ENCODE results near the gene FNBP1L.

FNBP1L gene

DNA sequence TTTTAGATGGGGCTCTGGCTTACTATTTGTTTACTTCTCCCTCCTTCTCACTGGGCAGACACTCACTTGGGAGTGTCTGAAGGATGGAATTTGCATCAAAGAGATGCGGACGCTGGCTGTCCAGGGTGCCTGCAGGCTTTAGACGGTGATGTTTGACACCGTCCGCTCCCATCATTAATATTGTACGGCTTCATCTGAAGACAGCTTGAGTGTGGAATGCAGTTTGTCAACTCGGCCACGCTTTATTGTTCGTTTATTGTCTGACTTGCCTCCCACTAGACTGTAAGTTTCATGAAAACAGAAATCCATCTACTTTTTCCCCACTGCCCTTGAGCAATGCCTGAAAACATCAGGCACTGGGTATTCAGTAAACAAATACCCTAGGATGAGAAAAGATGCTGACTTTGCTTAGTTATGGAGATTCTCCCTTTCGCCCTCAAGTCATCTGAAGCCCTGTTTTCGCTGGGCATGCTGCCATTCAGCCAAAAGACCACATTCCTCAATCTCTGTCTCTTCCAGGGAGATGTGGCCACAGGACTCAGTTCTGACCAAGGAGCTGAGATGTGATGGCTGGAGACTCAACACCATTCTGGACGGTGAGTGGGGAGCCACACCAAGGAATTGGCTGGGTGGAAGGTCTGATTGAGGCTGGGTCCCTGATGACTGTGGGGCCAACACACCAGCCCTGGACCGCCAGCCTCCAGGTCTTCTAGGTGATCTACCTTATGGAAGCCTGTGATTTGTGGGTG, 146.1 kb downstream of the FNBP1L start:
- H3K4me3 ChIP-seq (replicated peaks in 1 of 2; ENCODE audit: low read depth in 2 of 2, low read length in 2 of 2), result no peak overlapping the region
- DNase-seq (ENCODE audit: low read depth in 2 of 2), result no peak
- TF ChIP-seq, protein P1, sequence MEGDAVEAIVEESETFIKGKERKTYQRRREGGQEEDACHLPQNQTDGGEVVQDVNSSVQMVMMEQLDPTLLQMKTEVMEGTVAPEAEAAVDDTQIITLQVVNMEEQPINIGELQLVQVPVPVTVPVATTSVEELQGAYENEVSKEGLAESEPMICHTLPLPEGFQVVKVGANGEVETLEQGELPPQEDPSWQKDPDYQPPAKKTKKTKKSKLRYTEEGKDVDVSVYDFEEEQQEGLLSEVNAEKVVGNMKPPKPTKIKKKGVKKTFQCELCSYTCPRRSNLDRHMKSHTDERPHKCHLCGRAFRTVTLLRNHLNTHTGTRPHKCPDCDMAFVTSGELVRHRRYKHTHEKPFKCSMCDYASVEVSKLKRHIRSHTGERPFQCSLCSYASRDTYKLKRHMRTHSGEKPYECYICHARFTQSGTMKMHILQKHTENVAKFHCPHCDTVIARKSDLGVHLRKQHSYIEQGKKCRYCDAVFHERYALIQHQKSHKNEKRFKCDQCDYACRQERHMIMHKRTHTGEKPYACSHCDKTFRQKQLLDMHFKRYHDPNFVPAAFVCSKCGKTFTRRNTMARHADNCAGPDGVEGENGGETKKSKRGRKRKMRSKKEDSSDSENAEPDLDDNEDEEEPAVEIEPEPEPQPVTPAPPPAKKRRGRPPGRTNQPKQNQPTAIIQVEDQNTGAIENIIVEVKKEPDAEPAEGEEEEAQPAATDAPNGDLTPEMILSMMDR (IDR thresholded peaks at IDR 0.05; ENCODE audit: low read depth, low read length), result no peak

DNA sequence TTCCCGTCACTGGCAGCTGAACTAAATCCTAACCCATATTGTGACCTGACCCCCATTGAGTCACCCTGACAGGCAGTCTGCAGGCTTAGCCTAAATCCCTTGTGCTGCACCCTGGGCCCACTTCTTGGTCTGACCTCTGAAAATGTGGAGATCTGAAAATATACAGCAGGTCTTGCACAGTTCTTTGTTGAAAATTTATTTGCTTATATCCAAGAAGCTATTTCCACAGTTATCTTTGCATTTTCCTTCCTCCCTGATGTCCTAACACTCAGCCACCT, 146.6 kb downstream of the FNBP1L start:
- DNase-seq (ENCODE audit: low read depth in 2 of 2), result no peak
- TF ChIP-seq, protein P1 (IDR thresholded peaks at IDR 0.05; ENCODE audit: low read depth, low read length), result no peak
- H3K4me3 ChIP-seq (replicated peaks in 1 of 2; ENCODE audit: low read depth in 2 of 2, low read length in 2 of 2), result no peak overlapping the region

DNA sequence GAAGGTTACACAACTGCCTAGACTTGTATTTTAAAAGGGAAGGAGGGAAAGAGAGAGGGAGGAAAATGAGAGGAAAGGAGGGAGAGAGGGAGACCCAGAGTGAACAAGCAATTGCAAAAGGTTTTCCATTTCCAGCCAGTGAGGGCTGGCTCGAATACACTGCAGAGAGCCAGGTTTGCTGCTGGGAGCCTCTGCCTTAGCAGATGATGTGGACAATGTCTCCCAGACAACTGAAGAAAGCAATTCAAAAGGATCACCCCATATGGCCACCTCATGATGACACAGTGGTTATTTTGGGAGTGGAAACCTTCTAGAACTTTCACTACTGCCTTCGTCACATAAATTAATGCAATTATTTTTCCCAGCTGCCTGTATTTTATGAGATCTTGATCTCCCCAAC, 147.3 kb downstream of the FNBP1L start:
- peak; percentile 44 to 85 for DNase-seq (ENCODE audit: low read depth in 2 of 2)
- no peak overlapping the region for H3K4me3 ChIP-seq (replicated peaks in 1 of 2; ENCODE audit: low read depth in 2 of 2, low read length in 2 of 2)
- TF ChIP-seq, protein P1 (IDR thresholded peaks at IDR 0.05; ENCODE audit: low read depth, low read length), result no peak

DNA sequence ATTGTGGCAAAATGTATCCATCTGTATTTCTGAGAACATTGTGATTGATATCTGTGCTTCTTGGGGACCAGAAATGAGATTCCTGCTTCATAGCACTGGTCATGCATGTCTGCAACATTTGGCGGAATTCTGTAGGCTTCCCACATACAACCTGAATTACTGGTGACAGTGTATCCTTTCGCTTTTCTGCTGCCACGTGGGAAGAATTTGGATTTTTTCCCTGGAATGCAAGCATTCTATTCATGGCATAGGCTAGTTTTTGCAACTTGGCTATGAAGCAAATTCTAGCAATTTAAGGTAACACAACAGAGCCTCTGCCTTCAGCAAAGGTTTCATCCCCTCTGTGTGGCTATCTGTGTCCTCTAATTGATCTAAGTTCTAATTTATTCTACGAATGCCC, 147.8 kb downstream of the FNBP1L start:
- peak in 1 of 2 donors; percentile 47 for DNase-seq (ENCODE audit: low read depth in 2 of 2)
- no peak overlapping the region for H3K4me3 ChIP-seq (replicated peaks in 1 of 2; ENCODE audit: low read depth in 2 of 2, low read length in 2 of 2)
- TF ChIP-seq, protein P1 (IDR thresholded peaks at IDR 0.05; ENCODE audit: low read depth, low read length), result no peak

DNA sequence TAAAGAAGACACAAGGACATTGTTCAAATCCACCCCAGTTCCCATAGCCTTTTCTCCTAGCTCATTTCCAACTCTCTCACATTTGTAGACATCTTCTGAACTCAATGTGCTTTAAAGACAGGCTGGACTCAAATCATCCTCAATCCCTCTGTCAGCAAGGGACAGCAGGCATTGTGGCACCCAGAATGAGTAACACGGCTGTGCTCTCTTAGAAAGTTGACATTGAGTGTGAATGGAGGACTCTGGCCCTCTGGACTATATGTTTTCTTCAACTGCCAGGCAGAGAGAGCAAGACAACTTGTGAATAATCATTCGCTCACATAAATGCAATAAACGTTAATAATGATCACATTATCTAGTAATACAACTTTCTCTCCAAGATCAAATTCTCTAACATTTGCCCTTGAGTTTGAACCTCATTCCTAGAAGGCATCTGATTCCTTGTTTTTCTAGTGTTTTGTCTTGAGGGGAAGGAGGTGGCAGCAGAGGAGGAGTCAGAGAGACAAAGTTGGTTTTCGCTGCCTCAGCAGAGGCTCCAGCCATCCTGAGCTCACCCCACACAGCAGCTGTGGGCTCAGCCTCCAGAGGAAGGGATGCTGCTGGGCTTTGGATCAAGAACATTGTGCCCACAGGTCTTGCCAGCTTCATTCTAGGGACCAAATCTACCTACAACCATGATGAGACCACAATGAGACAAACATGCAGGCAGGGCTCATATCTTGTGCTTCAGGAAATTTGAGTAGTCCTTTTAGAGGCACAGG, 148.6 kb downstream of the FNBP1L start:
- H3K4me3 ChIP-seq (replicated peaks in 1 of 2; ENCODE audit: low read depth in 2 of 2, low read length in 2 of 2), result no peak overlapping the region
- TF ChIP-seq, protein P1 (IDR thresholded peaks at IDR 0.05; ENCODE audit: low read depth, low read length), result no peak
- DNase-seq (ENCODE audit: low read depth in 2 of 2), result no peak

DNA sequence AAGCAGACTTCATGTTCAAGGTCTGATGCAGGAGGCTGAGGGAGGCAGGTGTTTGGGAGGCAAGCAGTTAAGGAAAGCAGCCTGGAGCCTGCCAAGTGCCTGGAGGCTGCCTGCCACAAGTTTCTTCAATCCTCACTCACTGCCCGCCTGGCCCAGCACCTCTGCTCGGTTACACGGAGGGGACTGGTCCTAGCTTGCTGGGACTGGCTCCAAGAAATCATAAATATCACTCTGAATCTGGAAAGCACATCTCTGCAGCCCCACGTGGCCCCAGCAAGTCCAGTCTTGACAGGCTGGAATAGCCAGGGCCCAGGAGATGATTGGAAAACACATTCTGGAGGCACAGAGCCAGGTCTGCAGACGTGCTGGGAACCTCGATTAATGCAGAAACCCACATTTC, 149.8 kb downstream of the FNBP1L start:
- DNase-seq (ENCODE audit: low read depth in 2 of 2), result peak in 1 of 2 donors; percentile 51
- no peak overlapping the region for H3K4me3 ChIP-seq (replicated peaks in 1 of 2; ENCODE audit: low read depth in 2 of 2, low read length in 2 of 2)
- TF ChIP-seq, protein P1 (IDR thresholded peaks at IDR 0.05; ENCODE audit: low read depth, low read length), result no peak
